ENCODE measurements around the gene MAPK12. TPM values are rescaled to one million over a fixed set of nuclear protein-coding genes. Genes with fewer than 3 reads are reported as not detected.

The MAPK12 gene
- polyA plus RNA-seq, 1 experiment = 26.6 TPM

- ChIA-PET POLR2A (no interaction called here), CTCF (interaction anchor here (0.7 kb wide), 1 partner anchor 415 kb away, joined by 3 read pairs; no protein-coding TSS in a partner anchor)
- no peaks in the 10 kb centered on the region; the same call in 1 of the 2 replicates for H3K9me3 ChIP-seq (ENCODE audit: control insufficient read depth, insufficient read depth, low read length)
- no peak overlapping the region for H3K27ac ChIP-seq (ENCODE audit: low read depth, low read length)
- TF ChIP-seq CTCF (IDR thresholded peaks at IDR 0.05; ENCODE audit: low read depth, low read length) = no peak
- H3K4me3 ChIP-seq (ENCODE audit: low read depth, low read length) = no peak overlapping the region
- no peaks in the 10 kb centered on the region for H3K27me3 ChIP-seq (ENCODE audit: control insufficient read depth, insufficient read depth, low read length)
- no peak for DNase-seq (ENCODE audit: low read depth, low spot score)
Measured at GRCh38 chr22:50208939-50209892, 52.3 kb downstream of the MAPK12 start.

GRCh38 chr22:50208430-50208938 is 53.0 kb downstream of the MAPK12 start:
- no peaks in the 10 kb centered on the region for H3K27me3 ChIP-seq (ENCODE audit: control insufficient read depth, insufficient read depth, low read length)
- H3K27ac ChIP-seq (ENCODE audit: low read depth, low read length) = no peak overlapping the region
- no peak for TF ChIP-seq CTCF (IDR thresholded peaks at IDR 0.05; ENCODE audit: low read depth, low read length)
- no peaks in the 10 kb centered on the region; the same call in 1 of the 2 replicates for H3K9me3 ChIP-seq (ENCODE audit: control insufficient read depth, insufficient read depth, low read length)
- ChIA-PET POLR2A (no interaction called here), CTCF (interaction anchor here (0.7 kb wide), 2 partner anchors 60 to 414 kb away, joined by 3 read pairs; no protein-coding TSS in a partner anchor)
- no peak for DNase-seq (ENCODE audit: low read depth, low spot score)
- H3K4me3 ChIP-seq (ENCODE audit: low read depth, low read length) = no peak overlapping the region

GRCh38 chr22:50207383-50208140 is 53.9 kb downstream of the MAPK12 start:
- H3K27me3 ChIP-seq (ENCODE audit: control insufficient read depth, insufficient read depth, low read length) = no peaks in the 10 kb centered on the region
- POLR2A ChIA-PET = interaction anchor here (0.7 kb wide), 1 partner anchor 256 kb away, joined by 3 read pairs; no protein-coding TSS in a partner anchor
- H3K27ac ChIP-seq (ENCODE audit: low read depth, low read length) = no peak overlapping the region
- no peak for DNase-seq (ENCODE audit: low read depth, low spot score)
- no peak overlapping the region for H3K4me3 ChIP-seq (ENCODE audit: low read depth, low read length)
- CTCF ChIA-PET = no interaction called here
- TF ChIP-seq CTCF (IDR thresholded peaks at IDR 0.05; ENCODE audit: low read depth, low read length) = no peak
- no peaks in the 10 kb centered on the region; the same call in 1 of the 2 replicates for H3K9me3 ChIP-seq (ENCODE audit: control insufficient read depth, insufficient read depth, low read length)

- ChIA-PET POLR2A (no interaction called here), CTCF (no interaction called here)
- DNase-seq (ENCODE audit: low read depth, low spot score) = no peak
- Histone ChIP-seq H3K27ac (ENCODE audit: low read depth, low read length) (no peak overlapping the region), H3K9me3 (ENCODE audit: control insufficient read depth, insufficient read depth, low read length) (no peaks in the 10 kb centered on the region; the same call in 1 of the 2 replicates), H3K27me3 (ENCODE audit: control insufficient read depth, insufficient read depth, low read length) (no peaks in the 10 kb centered on the region), H3K4me3 (ENCODE audit: low read depth, low read length) (no peak overlapping the region)
- TF ChIP-seq CTCF (IDR thresholded peaks at IDR 0.05; ENCODE audit: low read depth, low read length) = peak; percentile 54
Measured at GRCh38 chr22:50206599-50206998, 54.9 kb downstream of the MAPK12 start.

Measured in AG04450 (cell line).